ENCODE data around the gene MT1H.

MT1H gene

GRCh38 chr16:56711862-56712261, 42.2 kb downstream of the MT1H start:
- no peak overlapping the region for H2BK5ac ChIP-seq (ENCODE audit: low read depth, low read length, poor library complexity, severe bottlenecking)

GRCh38 chr16:56713794-56714193, 44.2 kb downstream of the MT1H start:
- Histone ChIP-seq H3K27ac (ENCODE audit: low read length, poor library complexity, severe bottlenecking) (no peak overlapping the region), H3K4me3 (ENCODE audit: insufficient read depth in 1 of 2, low read depth in 1 of 2, low read length in 2 of 2) (no peak overlapping the region), H3K23ac (ENCODE audit: low read length in 2 of 2) (no peak overlapping the region), H3K79me1 (replicated peaks; ENCODE audit: low read length, poor library complexity, severe bottlenecking) (no peaks in the 10 kb centered on the region), H2BK120ac (ENCODE audit: low read depth, low read length) (no peak overlapping the region), H4K8ac (ENCODE audit: low read length) (no peak overlapping the region), H2BK5ac (ENCODE audit: low read depth, low read length, poor library complexity, severe bottlenecking) (no peak overlapping the region), H3K18ac (ENCODE audit: low read depth in 1 of 2, low read length in 2 of 2) (no peak overlapping the region), H4K91ac (ENCODE audit: low read length) (no peak overlapping the region), H2BK15ac (ENCODE audit: low read depth, poor library complexity, severe bottlenecking) (no peak overlapping the region), H3K4me2 (ENCODE audit: low read length, poor library complexity, severe bottlenecking) (no peak overlapping the region), H3K4me1 (ENCODE audit: control insufficient read depth, insufficient read depth, low read depth, low read length) (no peaks in the 10 kb centered on the region), H3K9ac (ENCODE audit: low read length) (no peak overlapping the region), H3K9me3 (ENCODE audit: control insufficient read depth, low read length) (no peaks in the 10 kb centered on the region), H3K4ac (ENCODE audit: low read depth in 1 of 2, low read length in 2 of 2) (no peak overlapping the region), H3K14ac (ENCODE audit: low read length in 2 of 2) (no peak overlapping the region), H3K27me3 (ENCODE audit: control insufficient read depth in 1 of 2, insufficient read depth in 1 of 2, low read length in 2 of 2) (peaks cover 0 to 10% of the 10 kb centered on the region in 2 experiments), H2AK5ac (ENCODE audit: low read length, severe bottlenecking) (no peak overlapping the region), H2AFZ (ENCODE audit: low read depth, low read length) (no peak overlapping the region), H3K36me3 (ENCODE audit: control insufficient read depth in 1 of 2, insufficient read depth in 2 of 2, low read depth in 1 of 2, low read length in 2 of 2) (no peaks in the 10 kb centered on the region), H2BK12ac (ENCODE audit: low read length in 2 of 2) (no peak overlapping the region)
- WGBS: 70% methylated on average over 1 of the region's 2 CpGs
- DNase-seq: no peak

More at GRCh38 chr16:56711862-56712261, 42.2 kb downstream of the MT1H start:
- no peak for DNase-seq
- H4K8ac ChIP-seq (ENCODE audit: low read length): no peak overlapping the region
- H2AFZ ChIP-seq (ENCODE audit: low read depth, low read length): no peak overlapping the region
- no peak overlapping the region for H4K91ac ChIP-seq (ENCODE audit: low read length)
- no peak overlapping the region for H2BK15ac ChIP-seq (ENCODE audit: low read depth, poor library complexity, severe bottlenecking)
- no peak overlapping the region for H3K9ac ChIP-seq (ENCODE audit: low read length)
- H3K14ac ChIP-seq (ENCODE audit: low read length in 2 of 2): no peak overlapping the region
- H2AK5ac ChIP-seq (ENCODE audit: low read length, severe bottlenecking): no peak overlapping the region
- H3K18ac ChIP-seq (ENCODE audit: low read depth in 1 of 2, low read length in 2 of 2): no peak overlapping the region
- H3K23ac ChIP-seq (ENCODE audit: low read length in 2 of 2): no peak overlapping the region
- WGBS: 100% methylated on average over 1 of the region's 2 CpGs
- H3K4me2 ChIP-seq (ENCODE audit: low read length, poor library complexity, severe bottlenecking): no peak overlapping the region
- H2BK12ac ChIP-seq (ENCODE audit: low read length in 2 of 2): no peak overlapping the region
- H3K79me1 ChIP-seq (replicated peaks; ENCODE audit: low read length, poor library complexity, severe bottlenecking): no peaks in the 10 kb centered on the region
- H3K27me3 ChIP-seq (ENCODE audit: control insufficient read depth in 1 of 2, insufficient read depth in 1 of 2, low read length in 2 of 2): peaks cover 0 to 14% of the 10 kb centered on the region in 2 experiments
- H3K4ac ChIP-seq (ENCODE audit: low read depth in 1 of 2, low read length in 2 of 2): no peak overlapping the region
- H2BK120ac ChIP-seq (ENCODE audit: low read depth, low read length): no peak overlapping the region
- no peaks in the 10 kb centered on the region for H3K4me1 ChIP-seq (ENCODE audit: control insufficient read depth, insufficient read depth, low read depth, low read length)
- no peaks in the 10 kb centered on the region for H3K36me3 ChIP-seq (ENCODE audit: control insufficient read depth in 1 of 2, insufficient read depth in 2 of 2, low read depth in 1 of 2, low read length in 2 of 2)
- no peak overlapping the region for H3K27ac ChIP-seq (ENCODE audit: low read length, poor library complexity, severe bottlenecking)
- no peak overlapping the region for H3K4me3 ChIP-seq (ENCODE audit: insufficient read depth in 1 of 2, low read depth in 1 of 2, low read length in 2 of 2)
- H3K9me3 ChIP-seq (ENCODE audit: control insufficient read depth, low read length): no peaks in the 10 kb centered on the region

- H2BK5ac ChIP-seq (ENCODE audit: low read depth, low read length, poor library complexity, severe bottlenecking): no peak overlapping the region
- WGBS: 75% methylated on average over 4 of the region's 4 CpGs
These were observed 45.5 kb downstream of the MT1H start for GRCh38 chr16:56715126-56715525.

GRCh38 chr16:56716761-56717160, 47.1 kb downstream of the MT1H start:
- Histone ChIP-seq H3K27ac (ENCODE audit: low read length, poor library complexity, severe bottlenecking) (no peak overlapping the region), H3K18ac (ENCODE audit: low read depth in 1 of 2, low read length in 2 of 2) (no peak overlapping the region), H3K9me3 (ENCODE audit: control insufficient read depth, low read length) (no peaks in the 10 kb centered on the region), H2BK5ac (ENCODE audit: low read depth, low read length, poor library complexity, severe bottlenecking) (no peak overlapping the region), H3K27me3 (ENCODE audit: control insufficient read depth in 1 of 2, insufficient read depth in 1 of 2, low read length in 2 of 2) (no peaks in the 10 kb centered on the region), H3K9ac (ENCODE audit: low read length) (no peak overlapping the region), H3K14ac (ENCODE audit: low read length in 2 of 2) (no peak overlapping the region), H3K4me2 (ENCODE audit: low read length, poor library complexity, severe bottlenecking) (no peak overlapping the region), H2BK120ac (ENCODE audit: low read depth, low read length) (no peak overlapping the region), H3K4me1 (ENCODE audit: control insufficient read depth, insufficient read depth, low read depth, low read length) (no peaks in the 10 kb centered on the region), H3K4ac (ENCODE audit: low read depth in 1 of 2, low read length in 2 of 2) (no peak overlapping the region), H3K79me1 (replicated peaks; ENCODE audit: low read length, poor library complexity, severe bottlenecking) (no peaks in the 10 kb centered on the region), H2BK12ac (ENCODE audit: low read length in 2 of 2) (no peak overlapping the region), H2AK5ac (ENCODE audit: low read length, severe bottlenecking) (no peak overlapping the region), H4K8ac (ENCODE audit: low read length) (no peak overlapping the region), H2AFZ (ENCODE audit: low read depth, low read length) (no peak overlapping the region), H2BK15ac (ENCODE audit: low read depth, poor library complexity, severe bottlenecking) (no peak overlapping the region), H3K4me3 (ENCODE audit: insufficient read depth in 1 of 2, low read depth in 1 of 2, low read length in 2 of 2) (no peak overlapping the region), H4K91ac (ENCODE audit: low read length) (no peak overlapping the region), H3K36me3 (ENCODE audit: control insufficient read depth in 1 of 2, insufficient read depth in 2 of 2, low read depth in 1 of 2, low read length in 2 of 2) (no peaks in the 10 kb centered on the region), H3K23ac (ENCODE audit: low read length in 2 of 2) (no peak overlapping the region)
- WGBS: 86% methylated on average over 1 of the region's 3 CpGs
- DNase-seq: no peak

More at GRCh38 chr16:56715126-56715525, 45.5 kb downstream of the MT1H start:
- H2AK5ac ChIP-seq (ENCODE audit: low read length, severe bottlenecking): no peak overlapping the region
- no peak overlapping the region for H3K4me2 ChIP-seq (ENCODE audit: low read length, poor library complexity, severe bottlenecking)
- no peaks in the 10 kb centered on the region for H3K9me3 ChIP-seq (ENCODE audit: control insufficient read depth, low read length)
- H3K14ac ChIP-seq (ENCODE audit: low read length in 2 of 2): peak overlapping the region in 1 of 2 experiments; percentile 6
- no peak overlapping the region for H3K23ac ChIP-seq (ENCODE audit: low read length in 2 of 2)
- H2BK120ac ChIP-seq (ENCODE audit: low read depth, low read length): no peak overlapping the region
- no peaks in the 10 kb centered on the region for H3K36me3 ChIP-seq (ENCODE audit: control insufficient read depth in 1 of 2, insufficient read depth in 2 of 2, low read depth in 1 of 2, low read length in 2 of 2)
- H3K4me1 ChIP-seq (ENCODE audit: control insufficient read depth, insufficient read depth, low read depth, low read length): no peaks in the 10 kb centered on the region
- no peak overlapping the region for H3K4me3 ChIP-seq (ENCODE audit: insufficient read depth in 1 of 2, low read depth in 1 of 2, low read length in 2 of 2)
- H3K9ac ChIP-seq (ENCODE audit: low read length): no peak overlapping the region
- H3K79me1 ChIP-seq (replicated peaks; ENCODE audit: low read length, poor library complexity, severe bottlenecking): no peaks in the 10 kb centered on the region
- H2AFZ ChIP-seq (ENCODE audit: low read depth, low read length): no peak overlapping the region
- no peak overlapping the region for H4K91ac ChIP-seq (ENCODE audit: low read length)
- no peak overlapping the region for H4K8ac ChIP-seq (ENCODE audit: low read length)
- H3K27me3 ChIP-seq (ENCODE audit: control insufficient read depth in 1 of 2, insufficient read depth in 1 of 2, low read length in 2 of 2): peaks cover 0 to under 1% of the 10 kb centered on the region in 2 experiments
- no peak overlapping the region for H2BK15ac ChIP-seq (ENCODE audit: low read depth, poor library complexity, severe bottlenecking)
- H3K27ac ChIP-seq (ENCODE audit: low read length, poor library complexity, severe bottlenecking): no peak overlapping the region
- H2BK12ac ChIP-seq (ENCODE audit: low read length in 2 of 2): no peak overlapping the region
- no peak overlapping the region for H3K4ac ChIP-seq (ENCODE audit: low read depth in 1 of 2, low read length in 2 of 2)
- H3K18ac ChIP-seq (ENCODE audit: low read depth in 1 of 2, low read length in 2 of 2): no peak overlapping the region
- no peak for DNase-seq

All from mesenchymal stem cell (in vitro differentiated cells and primary cell).